Renal cortical epithelial cell (primary cell): ENCODE data around the gene SFSWAP. TPM values are rescaled to one million over a fixed set of nuclear protein-coding genes. Genes with fewer than 3 reads are reported as not detected.

Experiments used
- DNase-seq: peaks from one replicate; pipeline ENCODE4 v3.0.0-alpha.2; 2011; ENCODE audit warnings: low read depth
- total RNA-seq: library from RNA; depleted of rRNA; stranded (reverse); fragments of >200 nt; gene quantifications from 2 replicates; pipeline ENCODE4 v1.2.3, GENCODE V29; 2014

SFSWAP gene
- total RNA-seq, 1 donor from 2014 or later = 18.0 TPM

DNA sequence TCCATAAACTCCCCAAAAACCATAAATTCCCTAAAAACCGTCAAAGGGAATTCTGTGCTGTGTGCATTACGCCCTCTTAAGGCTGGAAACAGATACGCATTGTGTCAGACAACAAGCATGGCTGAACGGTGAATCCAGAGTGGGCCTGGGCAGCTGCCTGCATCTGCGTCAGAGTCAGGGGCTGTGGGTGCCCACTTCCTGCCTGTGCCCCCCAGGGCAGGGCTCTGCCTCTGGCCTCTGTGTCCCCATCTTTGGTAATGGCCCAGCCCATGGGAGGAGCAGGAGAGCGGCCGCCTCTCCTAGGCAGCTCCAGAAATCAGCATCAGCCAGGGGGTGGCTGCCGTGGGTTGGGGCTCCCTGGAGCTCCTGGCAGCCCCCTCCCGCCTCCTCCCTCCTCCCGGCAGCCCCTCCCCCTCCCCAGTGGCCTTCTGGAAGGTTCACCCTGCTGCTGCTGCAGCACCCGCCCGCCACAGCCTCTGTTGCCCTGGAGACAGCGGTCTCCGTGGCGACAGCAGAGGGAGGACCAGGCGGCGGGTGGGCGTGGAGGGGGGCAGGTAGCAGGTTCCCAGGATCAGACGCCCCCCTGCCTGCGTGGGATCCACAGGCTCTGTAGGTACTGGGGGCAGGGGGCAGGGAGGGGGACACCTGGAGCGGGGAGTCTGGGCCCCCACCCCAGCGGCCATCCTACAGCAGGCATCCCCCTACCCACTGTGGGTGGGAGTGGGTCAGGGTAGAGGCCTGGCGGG, 123.2 kb downstream of the SFSWAP start:
- peak; percentile 14 for DNase-seq

- DNase-seq = no peak
Observed at GRCh38 chr12:131834798-131835615, 124.1 kb downstream of the SFSWAP start.

GRCh38 chr12:131835616-131836171, 124.8 kb downstream of the SFSWAP start:
- DNase-seq = no peak

GRCh38 chr12:131836193-131836592, 125.3 kb downstream of the SFSWAP start:
- DNase-seq = no peak

DNA sequence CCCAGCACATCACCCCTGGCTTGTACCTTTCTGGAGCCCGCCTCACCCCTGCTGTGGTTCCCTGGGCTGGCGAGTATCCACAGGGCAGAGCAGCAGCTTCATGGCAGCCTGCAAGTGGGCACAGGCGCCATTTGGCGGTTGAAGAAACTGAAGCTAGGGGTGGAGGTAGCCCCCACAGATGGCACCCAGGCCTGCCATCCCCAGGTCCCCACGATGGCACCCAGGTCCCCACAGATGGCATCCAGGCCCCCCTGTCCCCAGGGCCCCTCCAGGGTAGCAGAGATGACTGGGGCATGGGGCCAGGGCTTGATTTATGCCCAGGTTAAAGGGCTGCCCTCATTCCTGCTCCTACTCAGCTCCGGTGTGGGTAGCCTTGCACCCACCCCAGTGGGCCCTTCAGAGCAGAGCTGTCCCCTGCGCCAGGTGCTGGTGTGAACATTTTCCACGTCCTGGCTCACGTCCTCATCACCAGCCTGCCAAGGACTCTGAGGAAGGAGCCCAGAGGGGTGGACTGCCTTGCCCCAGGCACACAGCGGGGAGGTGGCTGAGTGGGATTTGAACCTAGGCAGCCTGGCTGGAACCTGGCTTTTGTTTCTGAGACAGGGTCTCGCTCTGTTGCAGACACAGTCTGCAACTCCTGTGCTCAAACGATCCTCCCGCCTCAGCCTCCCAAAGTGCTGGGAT, 126.0 kb downstream of the SFSWAP start:
- DNase-seq = no peak

DNA sequence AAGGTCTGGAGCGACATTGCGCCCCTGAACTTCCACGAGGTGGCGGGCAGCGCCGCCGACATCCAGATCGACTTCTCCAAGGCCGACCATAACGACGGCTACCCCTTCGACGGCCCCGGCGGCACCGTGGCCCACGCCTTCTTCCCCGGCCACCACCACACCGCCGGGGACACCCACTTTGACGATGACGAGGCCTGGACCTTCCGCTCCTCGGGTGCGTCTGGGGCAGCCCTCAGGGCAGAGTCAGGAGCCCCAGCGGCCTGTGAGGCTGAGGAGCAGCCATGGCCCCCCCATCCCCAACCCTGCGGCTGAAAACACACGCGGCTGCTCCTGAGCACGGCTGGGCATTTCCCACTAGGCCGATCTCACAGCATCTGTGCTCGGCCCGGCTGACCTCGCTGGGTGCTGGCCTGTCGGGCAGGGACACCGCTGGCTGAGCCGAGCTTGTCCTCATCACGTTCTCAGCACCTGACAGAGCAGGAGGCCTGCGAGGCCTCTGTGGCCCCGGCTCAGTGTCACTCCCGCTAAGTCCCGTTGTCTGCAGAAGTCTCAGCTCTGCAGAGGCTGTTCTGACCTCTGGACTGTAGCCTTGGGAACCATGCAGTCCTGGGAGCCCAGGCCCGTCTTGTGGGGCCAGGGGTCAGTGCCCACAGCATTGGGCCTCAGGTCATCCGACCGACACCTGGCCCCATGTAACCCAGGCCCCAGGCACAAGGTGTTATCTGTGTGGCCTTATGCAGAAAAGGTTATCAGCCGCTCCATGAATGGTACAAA, 129.9 kb downstream of the SFSWAP start:
- no peak for DNase-seq

DNA sequence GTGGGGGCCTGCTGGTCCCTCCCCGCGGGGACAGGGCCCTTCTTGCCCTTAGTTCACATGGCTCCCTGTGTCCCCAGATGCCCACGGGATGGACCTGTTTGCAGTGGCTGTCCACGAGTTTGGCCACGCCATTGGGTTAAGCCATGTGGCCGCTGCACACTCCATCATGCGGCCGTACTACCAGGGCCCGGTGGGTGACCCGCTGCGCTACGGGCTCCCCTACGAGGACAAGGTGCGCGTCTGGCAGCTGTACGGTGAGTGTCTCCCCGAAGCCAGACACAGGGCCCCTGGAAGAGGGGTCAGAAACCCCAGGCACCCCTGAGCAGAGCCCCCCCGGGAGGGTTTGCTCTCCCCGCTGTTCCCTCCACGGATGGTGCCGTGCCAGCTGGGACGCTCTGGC, 130.7 kb downstream of the SFSWAP start:
- no peak for DNase-seq

- DNase-seq = no peak
Observed at GRCh38 chr12:131842169-131842568, 131.3 kb downstream of the SFSWAP start.

DNA sequence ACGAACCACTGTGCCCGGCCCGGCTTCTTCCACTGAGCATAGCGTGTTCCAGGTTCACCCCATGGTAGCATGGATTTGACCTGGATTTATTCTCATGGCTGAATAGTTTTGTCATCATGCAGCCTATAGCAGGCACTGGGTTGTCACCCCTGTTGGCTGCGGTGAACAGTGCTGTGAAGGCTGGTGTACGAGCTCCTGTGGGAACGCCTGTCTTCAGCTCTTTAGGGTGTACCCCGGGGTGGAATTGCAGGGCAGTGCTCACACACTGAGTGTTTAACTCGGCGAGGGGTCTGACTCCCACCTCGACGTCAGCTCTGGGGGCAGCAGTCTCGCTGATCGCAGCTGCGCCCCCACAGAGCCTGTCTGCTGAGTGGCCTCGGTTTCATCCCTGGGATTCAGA, 132.6 kb downstream of the SFSWAP start:
- no peak for DNase-seq

DNA sequence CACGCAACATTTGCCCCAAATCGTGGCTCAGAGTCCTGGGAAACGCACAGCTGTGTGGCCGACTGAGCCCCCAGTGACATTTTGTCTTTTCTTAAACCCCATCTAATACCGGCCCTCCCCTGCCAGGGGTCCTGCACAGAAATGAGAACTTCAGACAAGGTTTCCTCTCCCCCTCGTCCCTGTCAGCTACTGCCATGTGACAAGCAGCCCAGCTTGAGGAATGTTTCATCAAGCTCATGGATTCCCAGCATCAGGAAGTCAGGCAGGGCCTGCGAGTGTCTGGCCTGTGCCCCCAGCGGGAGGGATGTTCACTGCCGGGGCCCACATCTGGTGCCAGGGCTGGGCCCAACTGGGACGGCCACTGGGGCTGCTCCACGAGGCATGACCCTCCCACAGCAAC, 133.2 kb downstream of the SFSWAP start:
- no peak for DNase-seq

- DNase-seq = no peak
Observed at GRCh38 chr12:131844656-131845055, 133.8 kb downstream of the SFSWAP start.

DNA sequence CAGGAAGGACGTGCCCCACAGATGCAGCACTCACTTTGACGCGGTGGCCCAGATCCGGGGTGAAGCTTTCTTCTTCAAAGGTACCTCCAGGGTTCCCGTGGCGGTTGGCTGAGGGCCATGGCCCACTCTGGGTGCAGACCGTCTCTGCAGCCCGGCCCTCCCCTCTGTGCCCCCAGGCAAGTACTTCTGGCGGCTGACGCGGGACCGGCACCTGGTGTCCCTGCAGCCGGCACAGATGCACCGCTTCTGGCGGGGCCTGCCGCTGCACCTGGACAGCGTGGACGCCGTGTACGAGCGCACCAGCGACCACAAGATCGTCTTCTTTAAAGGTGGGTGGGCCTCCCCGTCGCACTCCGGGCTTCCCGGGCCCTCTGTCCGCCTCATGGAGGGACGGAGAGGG, 134.2 kb downstream of the SFSWAP start:
- DNase-seq = no peak

GRCh38 chr12:131847456-131847855, 136.6 kb downstream of the SFSWAP start:
- DNase-seq = no peak

- DNase-seq = no peak
Observed at GRCh38 chr12:131848753-131849152, 137.9 kb downstream of the SFSWAP start.

Other genes starting within 250 kb of the SFSWAP start
- 0.52 and 1.6 TPM in 2 replicates for gene MMP17, start 117.3 kb downstream of the SFSWAP start, total RNA-seq
- gene ULK1, start 183.5 kb downstream of the SFSWAP start, total RNA-seq = 4.7 and 39.0 TPM in 2 replicates
- gene PUS1, start 218.2 kb downstream of the SFSWAP start, total RNA-seq = 9.2 and 16.9 TPM in 2 replicates
- 4.0 and 28.1 TPM in 2 replicates for gene EP400, start 238.9 kb downstream of the SFSWAP start, total RNA-seq